Neural cell (in vitro differentiated cells): ENCODE results near the gene PDIA2.

ENCODE experiments used
- MXI1 ChIP-seq: fragments of 450-650 bp; conservative IDR thresholded peaks from 2 replicates; pipeline ENCODE4 v1.6.1; 2014; ENCODE audit warnings: antibody characterized with exemption, mild to moderate bottlenecking; ENCODE audit not compliant: poor library complexity, severe bottlenecking
- POLR2AphosphoS5 ChIP-seq: IDR thresholded peaks from 2 replicates; pipeline ENCODE4 v1.6.1; 2012
- RAD21 ChIP-seq: fragments of 450-650 bp; conservative IDR thresholded peaks from 2 replicates; pipeline ENCODE4 v1.6.1; 2014; ENCODE audit warnings: antibody characterized with exemption, mild to moderate bottlenecking, moderate library complexity
- SMC3 ChIP-seq: fragments of 450-650 bp; conservative IDR thresholded peaks from 2 replicates; pipeline ENCODE4 v1.6.1; 2014; ENCODE audit warnings: antibody characterized with exemption, mild to moderate bottlenecking, moderate library complexity; ENCODE audit not compliant: poor library complexity
- TAF1 ChIP-seq: IDR thresholded peaks from 2 replicates; pipeline ENCODE4 v1.6.1; 2012; ENCODE audit warnings: low read depth
- TF ChIP-seq, protein P1 (sequence below): fragments of 450-650 bp; IDR thresholded peaks from 2 replicates; pipeline ENCODE4 v1.5.1; 2014; ENCODE audit warnings: antibody characterized with exemption, mild to moderate bottlenecking, moderate library complexity; ENCODE audit not compliant: poor library complexity, severe bottlenecking

DNA sequence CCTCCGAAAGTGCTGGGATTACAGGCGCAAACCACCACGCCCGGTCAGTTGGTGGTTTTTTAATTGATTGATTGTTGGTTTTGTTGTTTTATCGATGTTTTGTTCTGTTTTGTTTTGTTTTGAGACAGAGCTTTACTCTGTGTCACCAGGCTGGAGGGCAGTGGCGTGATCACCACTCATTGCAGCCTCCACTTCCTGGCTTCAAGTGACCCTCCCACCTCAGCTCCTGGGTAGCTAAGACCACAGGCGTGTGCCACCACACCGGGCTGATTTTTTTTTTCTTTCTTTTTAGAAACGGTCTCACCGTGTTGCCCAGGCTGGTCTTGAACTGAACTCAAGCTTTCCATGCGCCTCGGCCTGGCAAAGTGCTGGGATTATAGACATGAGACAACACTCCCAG, 35.9 kb upstream of the PDIA2 start:
- TF ChIP-seq, protein P1, sequence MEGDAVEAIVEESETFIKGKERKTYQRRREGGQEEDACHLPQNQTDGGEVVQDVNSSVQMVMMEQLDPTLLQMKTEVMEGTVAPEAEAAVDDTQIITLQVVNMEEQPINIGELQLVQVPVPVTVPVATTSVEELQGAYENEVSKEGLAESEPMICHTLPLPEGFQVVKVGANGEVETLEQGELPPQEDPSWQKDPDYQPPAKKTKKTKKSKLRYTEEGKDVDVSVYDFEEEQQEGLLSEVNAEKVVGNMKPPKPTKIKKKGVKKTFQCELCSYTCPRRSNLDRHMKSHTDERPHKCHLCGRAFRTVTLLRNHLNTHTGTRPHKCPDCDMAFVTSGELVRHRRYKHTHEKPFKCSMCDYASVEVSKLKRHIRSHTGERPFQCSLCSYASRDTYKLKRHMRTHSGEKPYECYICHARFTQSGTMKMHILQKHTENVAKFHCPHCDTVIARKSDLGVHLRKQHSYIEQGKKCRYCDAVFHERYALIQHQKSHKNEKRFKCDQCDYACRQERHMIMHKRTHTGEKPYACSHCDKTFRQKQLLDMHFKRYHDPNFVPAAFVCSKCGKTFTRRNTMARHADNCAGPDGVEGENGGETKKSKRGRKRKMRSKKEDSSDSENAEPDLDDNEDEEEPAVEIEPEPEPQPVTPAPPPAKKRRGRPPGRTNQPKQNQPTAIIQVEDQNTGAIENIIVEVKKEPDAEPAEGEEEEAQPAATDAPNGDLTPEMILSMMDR, result no peak
- no peak for TF ChIP-seq RAD21
- no peak for TF ChIP-seq POLR2AphosphoS5
- no peak for TF ChIP-seq MXI1
- TF ChIP-seq SMC3, result no peak
- no peak for TF ChIP-seq TAF1
